K562 (cell line): ENCODE measurements around the gene C2orf42. TPM values are rescaled to one million over a fixed set of nuclear protein-coding genes. Genes with fewer than 3 reads are reported as not detected.

Experiments
- BCOR ChIP-seq: fragments of 450-650 bp; IDR thresholded peaks from 2 replicates; pipeline ENCODE4 v1.6.1; 2016
- BRCA1 ChIP-seq, 2 experiments: fragments of 450-650 bp in 1 of 2; sonication (generic) in 1 of 2; formaldehyde crosslinking in 1 of 2; IDR thresholded peaks; 2 replicates each; pipeline versions ENCODE4 v1.5.0 to v1.6.1; 2017 to 2020; ENCODE audit warnings: mild to moderate bottlenecking in 1 of 2, missing genetic modification reagents in 1 of 2
- BRD4 ChIP-seq: fragments of 200-600 bp; sonication (generic); IDR thresholded peaks from 2 replicates; pipeline ENCODE4 v1.6.1; 2017; ENCODE audit warnings: inconsistent platforms
- BRF1 ChIP-seq: IDR thresholded peaks from 3 replicates; pipeline ENCODE4 v1.6.1; 2011; ENCODE audit warnings: borderline replicate concordance, mild to moderate bottlenecking; ENCODE audit not compliant: insufficient read length; ENCODE audit errors: extremely low read depth
- CCAR2 ChIP-seq: fragments of 200-400 bp; formaldehyde crosslinking; IDR thresholded peaks from 2 replicates; pipeline ENCODE4 v1.6.1; 2017; ENCODE audit warnings: mild to moderate bottlenecking, low read depth, low read length
- CGGBP1 ChIP-seq: fragments of 250-450 bp; sonication (Bioruptor Pico); IDR thresholded peaks from 2 replicates; pipeline ENCODE4 v1.9.0; 2021; ENCODE audit warnings: mild to moderate bottlenecking
- DACH1 ChIP-seq: fragments of 450-650 bp; IDR thresholded peaks from 2 replicates; pipeline ENCODE4 v1.6.1; 2018; ENCODE audit not compliant: partially characterized antibody
- EP400 ChIP-seq: fragments of 450-650 bp; IDR thresholded peaks from 2 replicates; pipeline ENCODE4 v1.6.1; 2017; ENCODE audit warnings: antibody characterized with exemption, mild to moderate bottlenecking, moderate library complexity
- FOXJ3 ChIP-seq: sonication (generic); formaldehyde crosslinking; IDR thresholded peaks from 2 replicates; pipeline ENCODE4 v1.4.0; 2020; ENCODE audit warnings: mild to moderate bottlenecking, missing genetic modification reagents
- GTF2B ChIP-seq: IDR thresholded peaks from 2 replicates; pipeline ENCODE4 v1.6.1; 2011; ENCODE audit not compliant: insufficient read length; ENCODE audit errors: extremely low read depth
- HMG20B ChIP-seq: fragments of 250-450 bp; sonication (Bioruptor Pico); IDR thresholded peaks from 2 replicates; pipeline ENCODE4 v1.5.0; 2021; ENCODE audit warnings: mild to moderate bottlenecking
- KAT8 ChIP-seq: fragments of 450-650 bp; IDR thresholded peaks from 2 replicates; pipeline ENCODE4 v1.6.1; 2016; ENCODE audit warnings: low read depth, mild to moderate bottlenecking
- KLF10 ChIP-seq: fragments of 250-450 bp; sonication (Bioruptor Pico); IDR thresholded peaks from 2 replicates; pipeline ENCODE4 v1.6.1; 2021; ENCODE audit warnings: matching md5 sums
- KLF6 ChIP-seq: fragments of 250-450 bp; sonication (Bioruptor Pico); IDR thresholded peaks from 2 replicates; pipeline ENCODE4 v1.4.0; 2020; ENCODE audit warnings: mild to moderate bottlenecking, moderate library complexity, borderline replicate concordance
- NR2C1 ChIP-seq, 2 experiments: fragments of 450-650 bp; IDR thresholded peaks; 2 replicates each; pipeline ENCODE4 v1.6.1; 2017; ENCODE audit warnings: mild to moderate bottlenecking in 2 of 2, antibody characterized with exemption in 1 of 2, inconsistent platforms in 1 of 2, missing compliant biosample characterization in 1 of 2, missing genetic modification characterization in 1 of 2
- POLR2AphosphoS5 ChIP-seq: IDR thresholded peaks from 2 replicates; pipeline ENCODE4 v1.6.1; 2011; ENCODE audit warnings: mild to moderate bottlenecking, low read depth, low read length, moderate library complexity; ENCODE audit not compliant: control insufficient read depth, insufficient read depth
- POLR2B ChIP-seq: fragments of 450-650 bp; IDR thresholded peaks from 2 replicates; pipeline ENCODE4 v1.6.1; 2018; ENCODE audit warnings: low read depth; ENCODE audit not compliant: partially characterized antibody
- PTTG1 ChIP-seq: fragments of 450-650 bp; IDR thresholded peaks from 2 replicates; pipeline ENCODE4 v1.6.1; 2016; ENCODE audit warnings: low read depth, mild to moderate bottlenecking, missing genetic modification characterization, missing compliant biosample characterization
- STAT5B ChIP-seq: fragments of 250-450 bp; sonication (Bioruptor Pico); IDR thresholded peaks from 2 replicates; pipeline ENCODE4 v1.8.0; 2021; ENCODE audit warnings: mild to moderate bottlenecking, inconsistent platforms
- TGIF2 ChIP-seq: sonication (generic); formaldehyde crosslinking; IDR thresholded peaks from 2 replicates; pipeline ENCODE4 v1.8.1; 2022; ENCODE audit warnings: mild to moderate bottlenecking, missing genetic modification reagents, moderate library complexity
- UBTF ChIP-seq, 2 experiments: IDR thresholded peaks; 2 replicates each; pipeline ENCODE4 v1.6.1; 2012; ENCODE audit warnings: improper control_type of control experiment in 2 of 2, low read depth in 2 of 2, low read length in 2 of 2, borderline replicate concordance in 1 of 2
- YY1 ChIP-seq, 3 experiments: IDR thresholded peaks; 2 replicates each; pipeline ENCODE4 v1.6.1; 2011; ENCODE audit warnings: low read length in 2 of 3, mild to moderate bottlenecking in 2 of 3, moderate library complexity in 2 of 3, borderline replicate concordance in 1 of 3, control low read depth in 1 of 3, low read depth in 1 of 3; ENCODE audit not compliant: insufficient read depth in 3 of 3, insufficient replicate concordance in 2 of 3, control insufficient read depth in 1 of 3, insufficient read length in 1 of 3; ENCODE audit errors: extremely low read depth in 1 of 3
- ZBTB9 ChIP-seq: fragments of 450-650 bp; formaldehyde crosslinking; IDR thresholded peaks from 2 replicates; pipeline ENCODE4 v1.4.0; 2020; ENCODE audit warnings: mild to moderate bottlenecking, moderate library complexity
- polyA plus RNA-seq, 8 experiments: library from polyadenylated mRNA; depleted of rRNA in 4 of 8; stranded (reverse) in 5 of 8; unstranded in 3 of 8; fragments of >200 nt; fragmentation: Nextera tagmentation in 2 of 8; fragmentation: Illumina TruSeq in 1 of 8; extraction: Ambion mirVana in 2 of 8; extraction: Trizol in 1 of 8; gene quantifications; 2 replicates each; pipeline versions ENCODE4 v1.2.1 to v1.2.3, GENCODE V29; 2011 to 2014; ENCODE audit warnings: inconsistent platforms in 1 of 8, missing spikeins in 1 of 8
- total RNA-seq, 7 experiments: library from RNA; depleted of rRNA in 6 of 7; stranded (reverse); fragments of >200 nt in 6 of 7; fragmentation: Illumina TruSeq in 2 of 7; extraction: Trizol in 2 of 7; gene quantifications; 2 replicates each; pipeline versions ENCODE4 v1.2.1 to v1.2.3, GENCODE V29; 2011 to 2021; ENCODE audit warnings: low replicate concordance in 1 of 7

Gene C2orf42
- total and polyA plus RNA-seq, 9 of the 15 experiments (the other 6 are each of a cell fraction or from before 2014, with no cell fraction given) = 4.6 to 10.9 (median 7.5) TPM

- TF ChIP-seq CCAR2 (no peak), POLR2AphosphoS5 (no peak), POLR2B (no peak), YY1 (IDR thresholded peaks at IDR 0.05; ENCODE audit: borderline replicate concordance in 1 of 3, control insufficient read depth in 1 of 3, extremely low read depth in 1 of 3, insufficient read depth in 3 of 3, insufficient read length in 1 of 3, insufficient replicate concordance in 2 of 3, low read depth in 1 of 3, low read length in 2 of 3) (peak in 1 of 3 experiments; percentile 19), BRF1 (no peak), HMG20B (CRISPR knock-in tag) (no peak), KLF6 (0 out of 2 replicates have a peak, but pooled peaks have one; percentile 50), BCOR (no peak), PTTG1 (tag) (no peak), UBTF (IDR thresholded peaks at IDR 0.05; ENCODE audit: borderline replicate concordance in 1 of 2, low read depth in 2 of 2, low read length in 2 of 2) (0 out of 4 replicates have a peak, but pooled peaks of 1 of the 2 experiments have one; percentile 27), KLF10 (CRISPR knock-in tag) (no peak), NR2C1 (IDR thresholded peaks at IDR 0.05) (no peak), NR2C1 (tag; IDR thresholded peaks at IDR 0.05) (no peak), BRD4 (no peak), BRCA1 (IDR thresholded peaks at IDR 0.05) (no peak), BRCA1 (CRISPR knock-in tag; IDR thresholded peaks at IDR 0.05) (no peak), STAT5B (no peak), CGGBP1 (no peak), GTF2B (no peak), KAT8 (no peak), DACH1 (no peak), TGIF2 (CRISPR knock-in tag) (no peak), FOXJ3 (CRISPR knock-in tag) (no peak), EP400 (0 out of 2 replicates have a peak, but pooled peaks have one; percentile 9), ZBTB9 (CRISPR knock-in tag) (0 out of 2 replicates have a peak, but pooled peaks have one; percentile 18)
These were observed 57.1 kb downstream of the C2orf42 start (continued) for GRCh38 chr2:70133491-70134322.
